Measurements from ENCODE around the gene P2RY6. TPM values are rescaled to one million over a fixed set of nuclear protein-coding genes. Genes with fewer than 3 reads are reported as not detected.

The P2RY6 gene, protein sequence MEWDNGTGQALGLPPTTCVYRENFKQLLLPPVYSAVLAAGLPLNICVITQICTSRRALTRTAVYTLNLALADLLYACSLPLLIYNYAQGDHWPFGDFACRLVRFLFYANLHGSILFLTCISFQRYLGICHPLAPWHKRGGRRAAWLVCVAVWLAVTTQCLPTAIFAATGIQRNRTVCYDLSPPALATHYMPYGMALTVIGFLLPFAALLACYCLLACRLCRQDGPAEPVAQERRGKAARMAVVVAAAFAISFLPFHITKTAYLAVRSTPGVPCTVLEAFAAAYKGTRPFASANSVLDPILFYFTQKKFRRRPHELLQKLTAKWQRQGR
- total RNA-seq (2014; rRNA removed; shearing (Covaris generic)), result not detected in 2 replicates
- total RNA-seq (2022), result not detected in 2 replicates
- Bru-seq, nascent RNA, result not detected
- percentile 4 among the genes with signal in this experiment for BruChase-seq, experiment 1, labeled RNA remaining after a 6-hour chase
- BruChase-seq, experiment 2, labeled RNA remaining after a 2-hour chase, result percentile 7 among the genes with signal in this experiment
- long read RNA-seq, result 0 reads

DNA sequence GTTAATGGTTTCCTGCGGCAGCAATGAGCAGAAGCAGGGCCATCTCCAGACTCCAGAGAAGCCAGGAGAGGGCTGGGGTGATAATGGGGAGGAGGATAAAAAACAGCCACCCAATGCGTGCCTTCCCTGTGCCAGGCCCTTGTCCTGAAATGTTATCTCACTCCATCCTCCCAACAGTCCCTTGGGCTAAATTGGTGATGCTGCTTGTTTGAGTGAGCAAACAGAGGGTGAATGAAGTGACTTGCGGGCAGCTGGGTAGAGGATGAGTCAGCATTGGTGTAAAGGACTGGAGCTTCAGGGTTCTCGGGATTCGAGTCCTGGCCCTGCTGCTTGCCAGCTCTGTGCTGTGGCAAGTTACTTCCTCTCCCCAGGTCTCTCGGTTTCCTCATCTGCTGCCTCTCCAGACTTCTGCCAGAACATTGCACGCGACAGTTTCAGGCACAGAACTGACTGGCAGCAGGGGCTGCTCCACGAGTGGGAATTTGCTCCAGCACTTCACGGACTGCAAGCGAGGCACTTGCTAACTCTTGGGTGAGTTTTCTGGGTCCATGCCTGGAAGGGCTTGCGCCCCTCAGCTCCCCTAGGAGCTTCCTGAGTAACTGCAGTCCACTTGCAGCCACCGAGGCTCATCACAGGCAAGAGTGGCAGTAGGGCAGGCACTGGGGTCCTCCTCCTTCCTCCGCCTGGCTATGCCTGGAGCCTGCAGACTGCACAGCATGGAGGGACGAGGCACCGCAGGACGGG lies at the start of gene P2RY6:
TSS of gene P2RY6 (plus strand) at position 403 of the 744 bp plus-strand sequence. CDS start 24,181 bp downstream, outside the sequence.
- ChIA-PET CTCF (ENCODE audit: unreplicated experiment) (no interaction called here), POLR2A (interaction anchor here (1.7 kb wide), 1 partner anchor 10 kb away, joined by 3 read pairs; no protein-coding TSS in a partner anchor)
- no peak for DNase-seq (ENCODE audit: low spot score)
- peaks cover 26% of the 10 kb centered on the region for H3K4me1 ChIP-seq (ENCODE audit: insufficient read depth, low read length, poor library complexity, severe bottlenecking)
- H3K79me2 ChIP-seq (ENCODE audit: insufficient read depth, low read depth, low read length), result no peaks in the 10 kb centered on the region
- H3K9me3 ChIP-seq (ENCODE audit: low read length), result no peaks in the 10 kb centered on the region
- no peaks in the 10 kb centered on the region for H4K20me1 ChIP-seq (ENCODE audit: insufficient read depth, low read length)
- H3K4me2 ChIP-seq (ENCODE audit: low read length), result peak within 1 kb of the TSS; percentile 27
- no TSS peak for BruUV-seq (replicated peaks)
- no peak for TF ChIP-seq EZH2phosphoT487 (IDR thresholded peaks at IDR 0.05; ENCODE audit: borderline replicate concordance, low read depth, low read length)
- TF ChIP-seq, protein P1, sequence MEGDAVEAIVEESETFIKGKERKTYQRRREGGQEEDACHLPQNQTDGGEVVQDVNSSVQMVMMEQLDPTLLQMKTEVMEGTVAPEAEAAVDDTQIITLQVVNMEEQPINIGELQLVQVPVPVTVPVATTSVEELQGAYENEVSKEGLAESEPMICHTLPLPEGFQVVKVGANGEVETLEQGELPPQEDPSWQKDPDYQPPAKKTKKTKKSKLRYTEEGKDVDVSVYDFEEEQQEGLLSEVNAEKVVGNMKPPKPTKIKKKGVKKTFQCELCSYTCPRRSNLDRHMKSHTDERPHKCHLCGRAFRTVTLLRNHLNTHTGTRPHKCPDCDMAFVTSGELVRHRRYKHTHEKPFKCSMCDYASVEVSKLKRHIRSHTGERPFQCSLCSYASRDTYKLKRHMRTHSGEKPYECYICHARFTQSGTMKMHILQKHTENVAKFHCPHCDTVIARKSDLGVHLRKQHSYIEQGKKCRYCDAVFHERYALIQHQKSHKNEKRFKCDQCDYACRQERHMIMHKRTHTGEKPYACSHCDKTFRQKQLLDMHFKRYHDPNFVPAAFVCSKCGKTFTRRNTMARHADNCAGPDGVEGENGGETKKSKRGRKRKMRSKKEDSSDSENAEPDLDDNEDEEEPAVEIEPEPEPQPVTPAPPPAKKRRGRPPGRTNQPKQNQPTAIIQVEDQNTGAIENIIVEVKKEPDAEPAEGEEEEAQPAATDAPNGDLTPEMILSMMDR (conservative IDR thresholded peaks at IDR 0.05; ENCODE audit: low read length), result no peak
- intact Hi-C loops (cut with micrococcal nuclease; ENCODE audit: unreplicated experiment), result no loop called here
- no peak within 1 kb of the TSS for H3K27ac ChIP-seq (ENCODE audit: low read depth, low read length, poor library complexity, severe bottlenecking)
- no peaks in the 10 kb centered on the region for H3K9me2 ChIP-seq (ENCODE audit: insufficient read depth, low read length)
- peak within 1 kb of the TSS; percentile 38; the same call in 1 of the 2 replicates for H2AFZ ChIP-seq (ENCODE audit: low read length)
- no peaks in the 10 kb centered on the region for H3K36me3 ChIP-seq (ENCODE audit: insufficient read depth, low read length)
- no peak within 1 kb of the TSS for H3K4me3 ChIP-seq (ENCODE audit: low read depth, low read length, poor library complexity, severe bottlenecking)

DNA sequence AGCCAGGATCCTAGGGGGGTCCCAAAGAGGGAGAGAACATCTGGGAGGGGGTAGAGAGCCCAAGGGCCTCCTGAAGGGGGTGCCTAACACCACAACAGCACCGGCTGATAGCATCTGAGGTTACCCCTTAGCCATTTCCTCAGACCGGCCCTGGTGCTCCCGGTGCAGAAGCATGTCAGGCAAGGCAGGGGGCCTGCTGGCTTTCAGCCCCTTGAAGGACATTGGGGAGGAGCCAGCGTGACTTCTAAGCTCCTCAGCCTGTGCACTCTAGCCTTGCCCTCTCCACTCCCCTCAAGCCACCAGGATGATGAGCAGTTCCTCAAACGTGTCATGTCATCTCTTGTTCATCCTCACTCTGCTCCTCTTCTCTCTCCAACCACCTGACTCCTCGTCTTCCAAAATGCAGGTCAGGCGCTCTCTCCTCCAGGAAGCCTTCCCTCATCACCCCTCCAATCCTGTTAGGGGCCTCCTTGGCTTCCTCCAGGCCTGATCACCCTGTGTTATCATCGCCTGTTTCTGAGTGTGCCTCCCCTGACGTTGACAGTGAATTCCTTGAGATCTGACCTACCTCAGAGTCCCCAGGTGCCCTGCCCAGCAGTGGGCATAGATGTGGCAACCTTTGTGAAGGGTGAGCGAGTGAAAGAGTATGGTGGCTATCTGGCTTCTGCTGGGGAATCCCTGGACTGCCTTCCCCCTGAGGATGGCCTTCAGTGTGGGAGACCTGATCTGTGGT lies 48.0 kb upstream of the P2RY6 start:
- Histone ChIP-seq H3K27ac (ENCODE audit: low read depth, low read length, poor library complexity, severe bottlenecking) (no peak overlapping the region), H4K20me1 (ENCODE audit: insufficient read depth, low read length) (no peaks in the 10 kb centered on the region), H3K4me3 (ENCODE audit: low read depth, low read length, poor library complexity, severe bottlenecking) (no peak overlapping the region), H3K4me1 (ENCODE audit: insufficient read depth, low read length, poor library complexity, severe bottlenecking) (no peaks in the 10 kb centered on the region), H3K9me3 (ENCODE audit: low read length) (no peaks in the 10 kb centered on the region), H3K36me3 (ENCODE audit: insufficient read depth, low read length) (no peaks in the 10 kb centered on the region), H3K9me2 (ENCODE audit: insufficient read depth, low read length) (no peaks in the 10 kb centered on the region), H2AFZ (ENCODE audit: low read length) (no peak overlapping the region), H3K79me2 (ENCODE audit: insufficient read depth, low read depth, low read length) (no peaks in the 10 kb centered on the region), H3K4me2 (ENCODE audit: low read length) (no peak overlapping the region)
- ChIA-PET CTCF (ENCODE audit: unreplicated experiment) (no interaction called here), POLR2A (interaction anchor here (0.9 kb wide), 1 partner anchor 51 kb away, joined by 4 read pairs; no protein-coding TSS in a partner anchor)
- DNase-seq (ENCODE audit: low spot score), result no peak
- no TSS peak for BruUV-seq (replicated peaks)
- intact Hi-C loops (cut with micrococcal nuclease; ENCODE audit: unreplicated experiment), result no loop called here
- TF ChIP-seq, protein P1 (conservative IDR thresholded peaks at IDR 0.05; ENCODE audit: low read length), result no peak
